KBM-7 (cell line): Measurements from ENCODE around the gene ADM5.

Source experiments
- DNase-seq: peaks from one replicate; pipeline ENCODE4 v3.0.0-alpha.2; 2015
- in situ Hi-C: fragments of 300-500 bp; cut with MboI; formaldehyde crosslinking; loops from 2 replicates; pipeline ENCODE4 v1.14.3; 2020; ENCODE audit warnings: low sequenced_read_pairs, low pct_unique_long_range_greater_than_20kb, mixed read lengths

The ADM5 gene

GRCh38 chr19:49657493-49658138, 31.8 kb upstream of the ADM5 start:
- in situ Hi-C loops, result no loop called here
- no peak for DNase-seq

GRCh38 chr19:49658139-49658517, 31.3 kb upstream of the ADM5 start:
- in situ Hi-C loops, result no loop called here
- no peak for DNase-seq

- DNase-seq, result no peak
- in situ Hi-C loops, result no loop called here
Observed at GRCh38 chr19:49658566-49659442, 30.6 kb upstream of the ADM5 start.

GRCh38 chr19:49660338-49660961, 28.9 kb upstream of the ADM5 start:
- no peak for DNase-seq
- in situ Hi-C loops, result no loop called here

GRCh38 chr19:49662011-49662410, 27.4 kb upstream of the ADM5 start:
- no peak for DNase-seq
- in situ Hi-C loops, result no loop called here

GRCh38 chr19:49663224-49663623, 26.2 kb upstream of the ADM5 start:
- DNase-seq, result no peak
- in situ Hi-C loops, result no loop called here

- in situ Hi-C loops, result no loop called here
- DNase-seq, result peak; percentile 80
Observed at GRCh38 chr19:49664171-49665035, 25.0 kb upstream of the ADM5 start.

- no peak for DNase-seq
- in situ Hi-C loops, result no loop called here
Observed at GRCh38 chr19:49665036-49665350, 24.4 kb upstream of the ADM5 start.

- in situ Hi-C loops, result no loop called here
Observed at GRCh38 chr19:49665351-49666119, 23.9 kb upstream of the ADM5 start, which contains the start of the genes BCL2L12 and IRF3. BCL2L12 (plus strand) TSS chr19:49665933; CDS start chr19:49666693, 760 bp downstream. IRF3 (minus strand) TSS chr19:49665857; CDS start chr19:49664838, 1,019 bp downstream.

GRCh38 chr19:49666120-49666444, 23.3 kb upstream of the ADM5 start:
- in situ Hi-C loops, result no loop called here
- no peak for DNase-seq

More at GRCh38 chr19:49665351-49666119, 23.9 kb upstream of the ADM5 start, which contains the start of the genes BCL2L12 and IRF3:
- peak; percentile 97 for DNase-seq

- DNase-seq, result no peak
Observed at GRCh38 chr19:49667473-49667872, 21.9 kb upstream of the ADM5 start.

GRCh38 chr19:49669516-49669915, 19.9 kb upstream of the ADM5 start:
- in situ Hi-C loops, result no loop called here
- DNase-seq, result no peak

More at GRCh38 chr19:49667473-49667872, 21.9 kb upstream of the ADM5 start:
- in situ Hi-C loops, result no loop called here

GRCh38 chr19:49672131-49672919, 17.1 kb upstream of the ADM5 start:
- DNase-seq, result peak; percentile 84
- in situ Hi-C loops, result no loop called here

- no peak for DNase-seq
Observed at GRCh38 chr19:49676136-49676783, 13.1 kb upstream of the ADM5 start.

GRCh38 chr19:49676784-49677230, 12.6 kb upstream of the ADM5 start:
- in situ Hi-C loops, result no loop called here
- DNase-seq, result peak; percentile 100

More at GRCh38 chr19:49676136-49676783, 13.1 kb upstream of the ADM5 start:
- in situ Hi-C loops, result no loop called here

- in situ Hi-C loops, result no loop called here
- no peak for DNase-seq
Observed at GRCh38 chr19:49677231-49677900, 12.0 kb upstream of the ADM5 start, which contains the start of gene PRMT1. PRMT1 (plus strand) TSS chr19:49677271; CDS start chr19:49677281, 10 bp downstream.
